Colon (tissue), 2 donors: ENCODE data around the gene B3GNT7.
"Not testable (repeated sequence)": the region's sequence is repeated elsewhere in the genome, so short reads cannot be mapped to it uniquely, and the experiment has no call there.

Source experiments
- FAIRE-seq: peaks from 2 replicates; lab custom pipeline; 2012; peaks lifted over from hg19 to GRCh38; lab: Jason Lieb, UNC
- donor health status: control.
- donor health status: control.

The B3GNT7 gene

DNA sequence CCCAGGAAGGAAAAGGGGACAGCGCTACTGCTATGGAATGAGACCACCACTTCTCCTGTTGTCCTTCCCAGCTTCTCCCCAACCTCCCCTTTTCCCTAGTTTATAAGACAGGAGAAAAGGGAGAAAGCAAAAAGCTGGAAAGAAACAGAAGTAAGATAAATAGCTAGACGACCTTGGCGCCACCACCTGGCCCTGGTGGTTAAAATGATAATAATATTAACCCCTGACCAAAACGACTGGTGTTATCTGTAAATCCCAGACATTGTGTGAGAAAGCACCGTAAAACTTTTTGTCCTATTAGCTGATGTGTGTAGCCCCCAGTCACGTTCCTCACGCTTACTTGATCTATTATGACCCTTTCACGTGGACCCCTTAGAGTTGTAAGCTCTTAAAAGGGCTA is 5.2 kb downstream of the B3GNT7 start:
- FAIRE-seq: not testable (repeated sequence)

DNA sequence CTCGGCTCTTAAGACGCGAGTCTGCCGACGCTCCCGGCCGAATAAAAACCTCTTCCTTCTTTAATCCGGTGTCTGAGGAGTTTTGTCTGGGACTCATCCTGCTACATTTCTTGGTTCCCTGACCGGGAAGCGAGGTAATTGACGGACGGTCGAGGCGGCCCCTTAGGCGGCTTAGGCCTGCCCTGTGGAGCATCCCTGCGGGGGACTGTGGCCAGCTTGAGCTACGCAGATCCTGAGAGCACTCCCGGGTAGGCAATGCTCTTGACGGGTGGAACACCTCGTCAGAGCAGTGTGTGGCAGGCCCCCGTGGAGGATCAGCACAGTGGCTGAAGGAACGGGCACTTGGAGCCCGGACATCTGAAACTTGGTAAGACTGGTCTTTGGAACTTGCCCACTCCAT is 5.6 kb downstream of the B3GNT7 start:
- FAIRE-seq: not testable (repeated sequence)

DNA sequence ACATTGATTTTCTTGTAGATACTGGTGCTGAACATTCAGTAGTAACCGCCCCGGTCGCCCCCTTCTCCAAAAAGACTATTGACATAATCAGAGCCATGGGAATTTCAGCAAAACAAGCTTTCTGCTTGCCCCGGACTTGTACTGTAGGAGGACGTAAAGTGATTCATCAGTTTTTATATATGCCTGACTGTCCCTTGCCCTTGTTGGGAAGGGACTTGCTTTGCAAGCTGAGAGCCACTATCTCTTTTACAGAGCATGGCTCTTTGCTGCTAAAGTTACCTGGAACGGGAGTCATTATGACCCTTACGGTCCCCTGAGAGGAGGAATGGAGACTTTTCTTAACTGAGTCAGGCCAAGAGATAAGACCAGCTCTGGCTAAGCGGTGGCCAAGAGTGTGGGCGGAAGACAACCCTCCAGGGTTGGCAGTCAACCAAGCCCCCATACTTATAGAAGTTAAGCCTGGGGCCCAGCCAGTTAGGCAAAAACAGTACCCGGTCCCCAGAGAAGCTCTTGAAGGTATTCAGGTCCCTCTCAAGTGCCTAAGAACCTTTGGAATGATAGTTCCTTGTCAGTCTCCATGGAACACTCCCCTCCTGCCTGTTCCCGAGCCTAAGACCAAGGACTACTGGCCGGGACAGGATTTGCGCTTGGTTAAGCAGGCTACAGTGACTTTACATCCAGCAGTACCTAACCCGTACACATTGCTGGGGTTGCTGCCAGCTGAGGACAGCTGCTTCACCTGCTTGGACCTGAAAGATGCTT is 8.1 kb downstream of the B3GNT7 start:
- not testable (repeated sequence) for FAIRE-seq

DNA sequence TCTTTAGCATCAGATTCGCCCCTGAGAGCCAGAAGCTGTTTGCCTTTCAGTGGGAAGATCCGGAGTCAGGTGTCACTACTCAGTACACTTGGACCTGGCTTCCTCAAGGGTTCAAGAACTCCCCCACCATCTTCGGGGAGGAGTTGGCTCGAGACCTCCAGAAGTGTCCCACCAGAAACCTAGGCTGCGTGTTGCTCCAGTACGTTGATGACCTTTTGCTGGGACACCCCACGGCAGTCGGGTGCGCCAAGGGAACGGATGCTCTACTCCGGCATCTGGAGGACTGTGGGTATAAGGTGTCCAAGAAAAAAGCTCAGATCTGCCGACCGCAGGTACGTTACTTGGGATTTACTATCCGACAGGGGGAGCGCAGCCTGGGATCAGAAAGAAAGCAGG is 8.7 kb downstream of the B3GNT7 start:
- not testable (repeated sequence) for FAIRE-seq

DNA sequence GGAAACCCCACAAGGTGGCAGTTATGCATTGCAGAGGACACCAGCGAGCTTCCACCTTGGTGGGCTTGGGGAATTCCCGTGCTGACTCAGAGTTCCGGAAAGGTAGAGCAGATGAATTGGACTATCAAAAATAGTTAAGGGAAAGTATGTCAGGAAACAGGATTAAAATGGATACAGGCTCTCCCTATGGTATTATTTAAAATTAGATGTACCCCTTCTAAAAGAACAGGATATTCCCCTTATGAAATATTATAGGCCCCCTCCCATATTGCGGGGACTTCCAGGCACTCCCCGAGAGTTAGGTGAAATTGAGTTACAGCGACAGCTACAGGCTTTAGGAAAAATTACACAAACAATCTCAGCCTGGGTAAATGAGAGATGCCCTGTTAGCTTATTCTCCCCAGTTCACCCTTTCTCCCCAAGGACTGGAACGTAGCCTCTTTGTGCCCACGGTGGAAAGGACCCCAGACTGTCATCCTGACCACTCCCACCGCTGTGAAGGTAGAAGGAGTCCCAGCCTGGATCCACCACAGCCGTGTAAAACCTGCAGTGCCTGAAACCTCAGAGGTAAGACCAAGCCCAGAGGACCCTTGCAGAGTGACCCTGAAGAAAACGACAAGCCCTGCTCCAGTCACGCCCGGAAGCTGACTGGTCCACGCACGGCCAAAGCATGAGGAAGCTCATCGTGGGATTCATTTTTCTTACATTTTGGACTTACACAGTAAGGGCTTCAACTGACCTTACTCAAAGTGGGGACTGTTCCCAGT is 10.3 kb downstream of the B3GNT7 start:
- FAIRE-seq: not testable (repeated sequence)

GRCh38 chr2:231407686-231408085 is 12.2 kb downstream of the B3GNT7 start:
- not testable (repeated sequence) for FAIRE-seq

GRCh38 chr2:231408304-231408703 is 12.8 kb downstream of the B3GNT7 start:
- FAIRE-seq: not testable (repeated sequence)

DNA sequence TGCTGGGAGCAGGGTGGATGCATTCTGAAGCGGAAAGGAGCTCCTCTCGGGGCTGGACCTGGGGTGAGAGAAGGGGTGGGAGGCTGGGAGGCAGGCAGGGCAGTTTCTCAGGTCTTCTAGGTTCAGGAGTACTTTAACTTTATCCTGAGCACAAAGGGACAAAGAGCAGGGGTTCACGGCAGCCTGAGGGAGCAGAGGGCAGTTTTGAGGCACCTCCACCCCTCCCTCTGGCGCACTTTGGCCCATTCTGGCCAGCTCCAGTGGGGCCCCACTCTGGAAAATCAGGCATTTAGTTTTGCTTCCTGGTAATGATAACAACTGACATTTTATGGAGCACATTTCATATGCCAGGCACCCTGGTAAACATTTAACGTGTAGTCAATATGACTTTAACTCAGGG is 14.3 kb downstream of the B3GNT7 start:
- no peak for FAIRE-seq

- no peak for FAIRE-seq
Measured at GRCh38 chr2:231410293-231411004, 14.9 kb downstream of the B3GNT7 start.

DNA sequence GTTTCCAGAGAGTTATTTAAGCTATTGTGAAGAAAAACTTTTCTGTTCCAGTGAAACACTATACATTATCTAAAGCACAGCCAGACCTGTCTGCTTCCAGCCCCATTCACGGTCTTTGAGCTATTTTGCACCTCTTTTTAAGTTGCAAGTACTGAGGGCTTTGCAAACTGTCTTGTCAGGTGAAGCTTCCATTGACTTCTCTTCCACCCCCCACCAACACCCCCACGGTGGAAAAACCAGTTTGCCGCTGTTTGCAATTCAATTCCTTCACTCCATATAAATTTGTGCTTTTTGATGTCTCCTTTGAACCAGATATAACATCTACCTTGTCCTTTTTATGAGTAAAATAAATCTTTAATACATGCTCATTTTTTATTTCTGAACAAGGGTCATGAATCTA is 15.7 kb downstream of the B3GNT7 start:
- FAIRE-seq: no peak

DNA sequence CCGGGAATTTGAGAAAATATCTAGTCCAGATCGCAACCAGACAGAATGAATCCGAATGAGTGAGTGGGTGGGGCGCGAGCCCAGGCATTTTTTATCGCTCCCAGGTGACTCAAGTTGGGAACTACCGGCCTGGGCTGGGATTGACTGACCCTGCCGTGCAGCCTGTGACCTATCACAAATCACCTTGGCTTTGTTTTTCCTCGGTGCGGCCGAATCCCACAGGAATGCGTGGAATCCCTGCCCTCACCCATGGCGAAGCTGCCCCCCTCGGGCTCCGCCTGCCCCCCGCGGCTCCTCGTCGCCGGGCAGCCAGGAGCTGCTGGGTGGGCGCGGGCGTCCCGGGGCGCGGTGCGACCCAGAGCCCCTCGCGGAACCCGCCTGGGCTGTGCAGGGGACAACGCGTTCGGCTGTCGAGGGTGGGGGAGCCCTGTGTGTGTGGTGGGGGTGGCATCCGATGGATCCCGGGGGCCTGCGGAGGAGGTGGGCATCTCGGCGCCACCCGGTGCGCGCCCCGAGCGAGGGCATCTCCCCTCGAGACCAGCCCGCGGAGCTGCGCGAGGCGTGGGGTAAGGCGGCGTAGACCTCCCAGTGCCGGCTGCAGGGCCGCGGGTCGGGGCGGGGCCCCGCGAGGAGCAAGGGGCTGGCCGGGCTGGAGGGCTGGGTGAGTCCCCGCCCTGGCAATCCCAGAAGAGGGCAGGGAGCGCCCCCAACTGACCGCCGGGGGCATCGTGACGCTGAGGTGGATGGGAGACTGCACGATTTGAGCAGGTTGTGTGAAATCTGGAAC is 16.5 kb downstream of the B3GNT7 start:
- FAIRE-seq: no peak

GRCh38 chr2:231412618-231412963 is 17.1 kb downstream of the B3GNT7 start:
- no peak for FAIRE-seq

DNA sequence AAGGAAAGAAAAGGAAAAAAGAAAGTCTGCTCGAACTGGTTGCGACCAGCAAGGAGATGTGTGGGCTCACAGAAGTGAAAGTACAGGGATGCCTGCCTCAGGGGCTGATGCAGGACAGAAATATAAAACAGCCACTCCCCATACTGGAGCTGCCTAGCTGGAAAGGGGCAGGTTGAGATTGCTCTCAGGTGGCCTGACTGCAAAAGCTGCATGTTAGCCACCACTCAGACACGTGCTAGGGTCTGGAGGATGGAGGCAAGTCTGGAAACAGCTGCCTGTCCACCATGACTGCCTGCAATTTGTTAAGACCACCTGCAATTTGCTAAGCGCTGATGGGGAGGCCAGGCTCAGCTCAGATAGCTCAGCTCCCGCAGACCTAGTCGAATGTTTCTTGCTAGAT is 17.9 kb downstream of the B3GNT7 start:
- FAIRE-seq: no peak

GRCh38 chr2:231413921-231414476 is 18.5 kb downstream of the B3GNT7 start:
- no peak for FAIRE-seq

DNA sequence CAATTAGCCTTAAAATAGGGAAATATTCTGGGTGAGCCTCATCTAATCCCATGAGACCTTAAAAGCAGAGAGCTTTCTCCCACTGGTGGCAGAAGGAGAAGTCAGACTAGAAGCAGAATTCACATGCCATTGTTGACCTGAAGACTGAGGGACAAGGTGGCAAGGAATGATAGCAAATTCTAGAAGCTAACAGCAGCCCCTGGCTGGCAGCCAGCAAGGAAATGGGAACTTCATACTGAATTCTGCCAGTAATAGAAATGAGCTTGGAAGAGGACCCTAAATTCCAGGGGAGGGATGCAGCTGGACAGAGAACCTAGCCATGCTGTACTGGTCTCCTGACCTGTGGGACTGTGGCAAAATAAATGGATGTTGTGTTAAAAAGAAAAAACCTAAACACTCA is 19.5 kb downstream of the B3GNT7 start:
- FAIRE-seq: no peak

DNA sequence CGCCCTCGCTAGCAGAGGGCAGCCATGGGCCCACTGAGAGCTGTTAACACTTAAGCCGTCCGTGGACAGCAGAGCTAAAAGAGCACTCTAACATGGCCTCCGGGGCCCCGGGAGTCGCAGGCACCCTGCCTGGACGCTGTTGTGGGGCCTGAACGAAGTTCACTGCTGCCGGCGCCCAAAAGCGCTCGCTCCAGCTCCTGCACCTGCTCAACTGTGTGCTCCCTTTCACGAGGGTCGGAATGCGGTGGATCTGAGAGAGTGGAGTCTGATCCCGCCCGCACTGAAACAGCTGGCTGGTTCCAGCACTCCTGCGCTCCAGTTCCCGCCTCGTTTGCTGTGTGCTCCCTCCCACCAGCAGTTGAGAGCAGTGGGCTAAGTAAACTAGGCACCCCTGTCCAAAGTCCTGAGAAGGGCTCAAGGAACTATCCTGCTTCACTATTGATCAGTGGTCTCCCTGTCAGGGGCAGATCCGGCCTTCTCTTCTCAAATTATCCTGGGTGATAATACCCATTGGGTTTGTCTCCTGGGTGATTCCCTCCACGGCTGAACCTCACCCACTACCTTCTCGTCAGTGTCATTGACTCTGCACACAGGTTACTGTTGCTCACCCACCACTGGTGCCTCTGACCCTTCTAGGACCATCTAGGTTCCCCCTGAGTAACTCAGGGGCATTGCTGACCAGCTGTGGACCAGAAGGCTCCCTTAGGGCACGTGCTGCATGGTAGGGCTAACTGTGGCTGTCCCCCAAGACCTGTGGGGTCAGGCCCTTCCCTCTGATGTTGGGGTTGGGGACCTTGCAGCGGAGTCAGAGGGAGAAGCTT is 23.5 kb downstream of the B3GNT7 start:
- no peak for FAIRE-seq

DNA sequence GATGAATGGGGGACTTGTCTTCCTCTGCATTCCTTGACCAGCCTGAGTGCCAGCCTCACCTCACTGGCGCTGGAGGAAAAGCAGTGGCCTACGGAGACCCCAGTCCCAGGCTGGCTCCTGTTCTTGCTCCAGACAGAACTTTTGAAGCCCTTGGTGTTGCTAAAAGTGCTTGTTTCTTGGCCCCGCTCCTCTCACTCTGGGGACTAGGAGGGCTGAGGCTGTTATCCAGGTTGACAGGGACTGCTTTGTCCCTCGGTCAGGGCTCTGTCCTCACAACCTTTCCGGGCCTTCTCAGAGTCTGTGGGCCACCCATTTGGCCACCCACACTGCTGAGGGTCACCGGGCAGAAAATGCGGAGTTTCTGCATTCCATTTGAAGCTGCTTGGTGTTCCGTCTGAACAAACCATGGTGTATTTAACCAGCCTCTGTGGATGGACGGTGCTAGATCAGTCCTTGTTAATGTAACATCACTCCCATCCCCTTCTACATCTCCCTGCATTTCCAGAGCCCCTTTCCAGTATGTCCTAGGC is 25.6 kb downstream of the B3GNT7 start:
- no peak for FAIRE-seq

DNA sequence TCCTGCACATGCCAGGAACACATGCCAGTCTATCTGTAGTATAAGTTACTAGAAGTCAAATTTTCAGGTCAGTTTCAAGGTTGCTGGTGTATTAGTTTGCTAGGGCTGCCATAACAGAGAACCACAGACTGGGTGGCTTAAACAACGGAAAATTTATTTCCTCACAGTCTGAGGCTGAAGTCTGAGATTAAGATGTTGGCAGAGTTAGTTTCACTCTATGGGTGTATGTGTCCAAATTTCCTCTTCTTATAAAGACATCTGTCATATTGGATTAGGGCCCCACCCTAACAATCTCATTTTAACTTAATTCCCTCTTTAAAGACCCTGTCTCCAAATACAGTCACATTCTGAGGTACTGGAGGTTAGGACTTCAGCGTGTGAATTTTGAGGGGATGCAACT is 26.5 kb downstream of the B3GNT7 start:
- FAIRE-seq: no peak

DNA sequence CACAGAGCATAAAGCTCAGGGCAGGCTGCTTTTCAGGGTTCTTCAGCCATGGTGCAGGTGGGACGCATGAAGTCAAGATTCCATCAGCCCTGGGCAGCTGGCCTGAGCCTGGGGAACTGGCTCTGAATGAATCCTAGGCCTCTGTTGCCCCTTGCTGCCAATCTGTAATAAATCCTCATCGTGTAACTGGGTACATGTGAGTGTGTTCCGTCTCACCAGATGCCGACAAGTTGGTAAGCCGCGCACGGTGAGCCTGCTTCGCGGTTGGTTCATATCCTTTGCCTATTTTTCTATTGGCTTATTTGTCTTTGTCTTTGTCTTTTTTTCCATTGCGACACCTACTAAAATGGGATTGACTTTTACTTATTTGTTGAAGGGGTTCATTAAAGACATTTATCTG is 27.7 kb downstream of the B3GNT7 start:
- no peak for FAIRE-seq

DNA sequence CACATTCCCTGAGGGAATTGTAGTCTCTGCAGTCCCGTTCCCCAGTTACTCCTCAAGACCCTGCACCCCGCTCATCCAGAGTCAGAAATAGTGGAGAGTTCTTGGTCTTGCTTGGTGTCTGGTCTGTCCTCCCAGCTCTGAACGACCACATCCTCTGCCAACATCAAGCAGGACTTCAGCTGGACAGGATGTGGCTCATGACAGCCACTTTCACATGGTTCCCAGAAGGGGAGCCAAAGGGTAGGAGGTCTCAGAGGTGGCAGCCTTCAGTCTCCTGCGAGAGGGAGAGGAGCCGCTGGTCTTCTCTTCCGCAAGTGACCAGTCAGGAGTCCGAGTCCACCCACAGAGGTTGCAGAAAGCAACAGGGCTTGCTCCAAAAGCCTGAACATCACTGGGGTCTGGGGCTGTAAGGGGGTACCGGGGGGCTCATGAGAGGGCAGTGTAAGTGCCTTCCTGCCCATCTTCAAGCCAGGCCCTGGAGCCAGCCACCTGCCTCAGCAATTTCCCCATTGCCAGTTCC is 29.8 kb downstream of the B3GNT7 start:
- no peak for FAIRE-seq
